Breast epithelium (tissue), 3 donors: ENCODE data around the gene SKAP1.

ENCODE experiments used
- POLR2A ChIP-seq: fragments of 450-650 bp; IDR thresholded peaks from one replicate; pipeline ENCODE4 v1.6.1; 2016; ENCODE audit warnings: antibody characterized with exemption, mild to moderate bottlenecking, moderate library complexity
- POLR2AphosphoS5 ChIP-seq, 3 donors: sonication (generic); formaldehyde crosslinking; IDR thresholded peaks; one replicate each; pipeline ENCODE4 v1.6.1; 2017; ENCODE audit warnings: antibody characterized with exemption in 3 of 3
- TF ChIP-seq, protein P1 (sequence below), 3 donors: fragments of 450-650 bp; IDR thresholded peaks; one replicate each; pipeline ENCODE4 v1.5.1; 2016 to 2017; ENCODE audit warnings: antibody characterized with exemption in 3 of 3, mild to moderate bottlenecking in 3 of 3, moderate library complexity in 3 of 3

- TF ChIP-seq, protein P1, sequence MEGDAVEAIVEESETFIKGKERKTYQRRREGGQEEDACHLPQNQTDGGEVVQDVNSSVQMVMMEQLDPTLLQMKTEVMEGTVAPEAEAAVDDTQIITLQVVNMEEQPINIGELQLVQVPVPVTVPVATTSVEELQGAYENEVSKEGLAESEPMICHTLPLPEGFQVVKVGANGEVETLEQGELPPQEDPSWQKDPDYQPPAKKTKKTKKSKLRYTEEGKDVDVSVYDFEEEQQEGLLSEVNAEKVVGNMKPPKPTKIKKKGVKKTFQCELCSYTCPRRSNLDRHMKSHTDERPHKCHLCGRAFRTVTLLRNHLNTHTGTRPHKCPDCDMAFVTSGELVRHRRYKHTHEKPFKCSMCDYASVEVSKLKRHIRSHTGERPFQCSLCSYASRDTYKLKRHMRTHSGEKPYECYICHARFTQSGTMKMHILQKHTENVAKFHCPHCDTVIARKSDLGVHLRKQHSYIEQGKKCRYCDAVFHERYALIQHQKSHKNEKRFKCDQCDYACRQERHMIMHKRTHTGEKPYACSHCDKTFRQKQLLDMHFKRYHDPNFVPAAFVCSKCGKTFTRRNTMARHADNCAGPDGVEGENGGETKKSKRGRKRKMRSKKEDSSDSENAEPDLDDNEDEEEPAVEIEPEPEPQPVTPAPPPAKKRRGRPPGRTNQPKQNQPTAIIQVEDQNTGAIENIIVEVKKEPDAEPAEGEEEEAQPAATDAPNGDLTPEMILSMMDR (IDR thresholded peaks at IDR 0.05), result no peak
- TF ChIP-seq POLR2A, result no peak
- TF ChIP-seq POLR2AphosphoS5 (IDR thresholded peaks at IDR 0.05), result no peak
Observed at GRCh38 chr17:48095611-48096010, 334.4 kb downstream of the SKAP1 start.
